BE2C (cell line): ENCODE results near the gene HEY2.

ENCODE experiments used
- DNase-seq: peaks from one replicate; pipeline ENCODE4 v3.0.0-alpha.2; 2020
- H3K27me3 ChIP-seq: fragments of 250-450 bp; sonication (Bioruptor Pico); 2 replicates; pipeline ENCODE4 v1.5.1; 2020; ENCODE audit warnings: mild to moderate bottlenecking
- H3K36me3 ChIP-seq: fragments of 250-450 bp; sonication (Bioruptor Pico); 2 replicates; pipeline ENCODE4 v1.5.1; 2020; ENCODE audit warnings: mild to moderate bottlenecking
- H3K4me1 ChIP-seq: fragments of 250-450 bp; sonication (Bioruptor Pico); 2 replicates; pipeline ENCODE4 v1.5.1; 2020
- H3K4me3 ChIP-seq: 2 replicates; pipeline ENCODE4 v1.5.1; 2011; ENCODE audit warnings: low read depth, low read length
- H3K9me3 ChIP-seq: fragments of 250-450 bp; sonication (Bioruptor Pico); 2 replicates; pipeline ENCODE4 v1.5.1; 2020
- CTCF ChIP-seq: IDR thresholded peaks from 2 replicates; pipeline ENCODE4 v1.5.1; 2012; ENCODE audit warnings: mild to moderate bottlenecking, low read depth, low read length

Gene HEY2

GRCh38 chr6:125729983-125730382 is 19.4 kb upstream of the HEY2 start:
- TF ChIP-seq CTCF: no peak
- Histone ChIP-seq H3K36me3 (no peaks in the 10 kb centered on the region), H3K4me1 (no peaks in the 10 kb centered on the region), H3K9me3 (no peaks in the 10 kb centered on the region), H3K27me3 (peaks cover 10% of the 10 kb centered on the region), H3K4me3 (no peak overlapping the region)
- no peak for DNase-seq

GRCh38 chr6:125732398-125732797 is 17.0 kb upstream of the HEY2 start:
- no peaks in the 10 kb centered on the region for H3K4me1 ChIP-seq
- H3K27me3 ChIP-seq: peaks cover 20% of the 10 kb centered on the region
- H3K9me3 ChIP-seq: no peaks in the 10 kb centered on the region
- DNase-seq: no peak
- no peak for TF ChIP-seq CTCF
- no peak overlapping the region for H3K4me3 ChIP-seq
- H3K36me3 ChIP-seq: no peaks in the 10 kb centered on the region

GRCh38 chr6:125733516-125734300 is 15.7 kb upstream of the HEY2 start:
- Histone ChIP-seq H3K4me3 (no peak overlapping the region), H3K4me1 (no peaks in the 10 kb centered on the region), H3K9me3 (no peaks in the 10 kb centered on the region), H3K27me3 (peaks cover 25% of the 10 kb centered on the region), H3K36me3 (no peaks in the 10 kb centered on the region)
- no peak for TF ChIP-seq CTCF
- no peak for DNase-seq

GRCh38 chr6:125738276-125738675 is 11.2 kb upstream of the HEY2 start:
- Histone ChIP-seq H3K36me3 (no peaks in the 10 kb centered on the region), H3K27me3 (peaks cover 53% of the 10 kb centered on the region), H3K4me1 (no peaks in the 10 kb centered on the region), H3K4me3 (no peak overlapping the region), H3K9me3 (no peaks in the 10 kb centered on the region)
- TF ChIP-seq CTCF: no peak
- DNase-seq: no peak

GRCh38 chr6:125739364-125739763 is 10.1 kb upstream of the HEY2 start:
- H3K4me3 ChIP-seq: no peak overlapping the region
- no peaks in the 10 kb centered on the region for H3K36me3 ChIP-seq
- no peaks in the 10 kb centered on the region for H3K4me1 ChIP-seq
- no peak for TF ChIP-seq CTCF
- peaks cover 63% of the 10 kb centered on the region for H3K27me3 ChIP-seq
- no peak for DNase-seq
- no peaks in the 10 kb centered on the region for H3K9me3 ChIP-seq

- no peaks in the 10 kb centered on the region for H3K36me3 ChIP-seq
- H3K9me3 ChIP-seq: no peaks in the 10 kb centered on the region
- no peak overlapping the region for H3K4me3 ChIP-seq
- peaks cover 73% of the 10 kb centered on the region for H3K27me3 ChIP-seq
- DNase-seq: no peak
- TF ChIP-seq CTCF: no peak
- H3K4me1 ChIP-seq: no peaks in the 10 kb centered on the region
Observed at GRCh38 chr6:125741336-125741735, 8.1 kb upstream of the HEY2 start.
